Adrenal gland (tissue), 5 donors: ENCODE measurements around the gene TECTB.

Experiments
- CTCF ChIP-seq, 6 experiments: fragments of 450-650 bp in 4 of 6; fragments of 200-600 bp in 2 of 6; sonication (generic) in 1 of 6; IDR thresholded peaks; 1 replicate in 5 of 6; 2 replicates in 1 of 6; pipeline versions ENCODE4 v1.5.1 to v1.8.0; 2016 to 2021; ENCODE audit warnings: antibody characterized with exemption in 6 of 6, mild to moderate bottlenecking in 2 of 6, moderate library complexity in 1 of 6
- POLR2A ChIP-seq, 2 donors: fragments of 450-650 bp; IDR thresholded peaks; one replicate each; pipeline ENCODE4 v1.6.1; 2017; ENCODE audit warnings: antibody characterized with exemption in 2 of 2, mild to moderate bottlenecking in 2 of 2, moderate library complexity in 1 of 2
- donor health status: DM: no; HTN: no; CAD: no.

DNA sequence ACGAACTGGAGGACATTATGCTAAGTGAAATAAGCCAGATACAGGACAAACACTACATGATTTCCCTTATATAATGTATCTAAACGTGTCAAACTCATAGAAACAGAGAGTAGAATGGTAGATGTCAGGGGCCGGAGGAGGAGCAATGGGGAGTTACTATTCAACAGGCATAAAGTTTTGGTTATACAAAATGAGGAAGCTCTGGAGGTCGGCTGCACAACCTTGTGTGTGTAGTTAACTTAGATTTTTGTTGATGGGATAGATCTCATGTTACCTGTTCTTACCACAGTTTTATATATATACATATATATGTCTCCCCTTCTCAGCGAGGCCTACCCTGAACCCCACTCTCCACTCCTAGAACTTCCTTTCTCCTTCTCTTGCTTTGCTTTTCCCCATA, 22.4 kb upstream of the TECTB start:
- TF ChIP-seq CTCF (IDR thresholded peaks at IDR 0.05) (no peak), POLR2A (IDR thresholded peaks at IDR 0.05) (no peak)
